NCI-H526 (cell line): ENCODE results near the gene NMT1.

ENCODE experiments used
- DNase-seq, 2 experiments: peaks; one replicate each; lab custom pipeline; 2025; lab: John Stamatoyannopoulos, UW

NMT1 gene

DNA sequence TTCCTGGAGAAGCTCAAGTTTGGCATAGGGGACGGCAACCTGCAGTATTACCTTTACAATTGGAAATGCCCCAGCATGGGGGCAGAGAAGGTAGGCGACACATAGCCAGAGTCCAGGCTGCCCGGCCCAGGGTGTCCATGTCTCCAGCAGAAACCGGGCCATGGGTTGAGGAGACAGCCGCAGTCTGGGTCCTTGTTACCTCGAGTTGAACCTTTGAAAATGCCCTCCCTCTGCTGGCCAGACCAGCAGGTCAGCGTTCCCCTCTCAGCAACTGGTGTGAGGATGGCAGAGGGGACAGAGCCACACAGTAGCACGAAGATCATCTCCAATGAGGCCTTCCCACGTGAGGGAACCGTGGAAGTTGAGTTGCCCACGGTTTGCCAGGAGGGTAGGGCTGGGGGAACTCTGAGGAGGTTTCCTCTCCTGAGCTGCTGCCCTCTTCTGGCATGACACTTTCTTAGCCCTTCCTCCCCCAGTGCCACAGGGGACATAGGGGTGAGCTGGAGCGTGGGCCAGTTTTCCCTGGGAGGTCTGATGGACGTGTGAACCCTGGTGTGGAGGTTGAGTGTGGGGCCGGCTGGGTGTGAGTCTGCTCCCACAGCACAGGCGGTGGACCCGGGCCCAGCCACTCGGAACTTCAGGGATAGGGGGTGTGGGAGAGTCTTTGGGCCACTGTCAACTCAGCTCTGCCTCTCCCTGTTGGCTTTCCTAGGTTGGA lies 43.9 kb downstream of the NMT1 start:
- no peak for DNase-seq

DNA sequence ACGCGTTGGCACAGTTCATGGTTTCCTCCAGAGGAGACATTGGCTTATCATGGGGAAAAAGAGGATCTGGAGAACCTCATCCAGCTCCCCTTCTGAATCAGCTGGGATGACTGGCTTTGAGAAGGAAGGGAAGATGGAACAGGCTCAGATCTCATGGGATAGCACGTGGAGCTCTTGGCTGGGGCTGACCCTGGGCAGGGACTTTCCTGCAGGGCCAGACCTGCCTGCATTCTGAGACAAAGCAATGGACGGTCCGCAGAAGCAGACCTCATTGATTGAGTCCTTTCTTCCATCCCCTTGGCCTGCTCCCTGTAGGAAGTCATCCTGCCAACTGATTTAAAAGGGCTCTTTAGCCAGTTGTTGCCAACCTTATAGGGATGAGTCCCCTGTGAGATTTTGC lies 45.0 kb downstream of the NMT1 start:
- no peak for DNase-seq

DNA sequence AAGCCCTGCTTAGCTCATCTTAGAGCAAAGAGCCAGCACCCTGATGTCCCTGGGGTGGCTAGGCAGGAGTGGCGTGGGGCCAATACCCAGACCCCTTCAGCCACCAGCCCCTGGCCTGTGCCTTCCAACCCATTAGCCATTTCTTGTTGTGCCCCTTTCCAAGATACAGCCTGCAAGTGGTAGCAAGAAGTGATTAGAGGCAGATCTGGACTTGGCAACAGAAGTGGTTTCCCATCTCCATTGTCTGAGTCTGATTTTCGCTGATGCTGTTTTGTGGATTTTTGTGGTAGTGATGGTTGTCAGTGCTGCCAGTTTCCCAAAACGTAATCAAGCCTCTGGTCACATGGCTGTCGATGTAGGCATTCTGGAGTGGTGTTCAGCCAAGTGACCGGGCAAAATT lies 45.5 kb downstream of the NMT1 start:
- DNase-seq = no peak

DNA sequence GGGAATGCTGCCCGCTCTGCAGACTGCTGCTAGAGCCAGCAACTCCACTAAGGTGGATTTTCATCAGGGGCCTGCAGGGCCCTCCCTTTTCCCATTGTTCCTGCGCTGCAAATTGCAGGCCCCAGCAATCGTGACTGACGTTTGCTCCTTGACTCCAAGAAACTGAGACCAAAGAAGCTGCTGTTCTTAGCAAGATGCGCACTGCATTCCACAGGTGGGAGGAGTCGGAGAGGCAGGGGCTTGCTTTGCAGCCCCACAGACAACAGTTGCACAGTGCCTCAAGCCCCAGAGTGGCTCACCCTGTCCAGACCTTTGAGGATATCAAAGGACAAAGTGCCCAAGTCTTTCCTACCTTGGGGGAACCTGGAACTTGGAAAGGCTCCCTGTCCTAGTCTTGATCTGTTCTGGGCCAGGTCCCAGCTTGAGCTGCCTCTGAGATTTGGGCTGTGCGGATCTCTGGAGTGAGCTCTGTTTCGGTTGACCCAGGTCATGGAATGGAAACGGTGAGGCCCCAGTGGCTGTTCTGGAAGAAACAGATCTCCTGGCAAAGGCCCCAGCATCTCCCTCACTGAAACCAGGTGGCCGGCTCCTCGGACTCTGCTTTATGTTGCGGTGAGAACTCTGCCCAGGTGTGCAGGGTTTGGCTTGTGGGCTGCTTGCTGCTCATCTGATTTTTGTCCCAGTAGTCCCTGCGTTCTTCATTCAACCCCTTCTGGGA lies 46.3 kb downstream of the NMT1 start:
- DNase-seq = no peak

DNA sequence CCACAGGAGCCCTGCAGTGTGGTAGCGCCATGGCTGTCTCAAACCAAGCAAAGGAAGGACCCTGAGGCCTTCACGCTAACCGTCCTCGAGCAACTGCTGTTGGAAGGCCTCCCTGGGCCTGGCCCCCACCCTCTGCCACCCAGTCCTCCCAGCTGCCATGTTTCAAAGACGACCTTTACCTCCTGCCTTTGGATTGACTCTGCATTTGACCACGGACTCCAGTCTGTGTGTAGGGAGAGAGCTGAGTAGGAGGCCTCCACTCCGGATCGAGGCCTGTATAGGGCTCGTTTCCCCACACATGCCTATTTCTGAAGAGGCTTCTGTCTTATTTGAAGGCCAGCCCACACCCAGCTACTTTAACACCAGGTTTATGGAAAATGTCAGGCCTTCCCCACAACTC lies 46.9 kb downstream of the NMT1 start:
- no peak for DNase-seq

DNA sequence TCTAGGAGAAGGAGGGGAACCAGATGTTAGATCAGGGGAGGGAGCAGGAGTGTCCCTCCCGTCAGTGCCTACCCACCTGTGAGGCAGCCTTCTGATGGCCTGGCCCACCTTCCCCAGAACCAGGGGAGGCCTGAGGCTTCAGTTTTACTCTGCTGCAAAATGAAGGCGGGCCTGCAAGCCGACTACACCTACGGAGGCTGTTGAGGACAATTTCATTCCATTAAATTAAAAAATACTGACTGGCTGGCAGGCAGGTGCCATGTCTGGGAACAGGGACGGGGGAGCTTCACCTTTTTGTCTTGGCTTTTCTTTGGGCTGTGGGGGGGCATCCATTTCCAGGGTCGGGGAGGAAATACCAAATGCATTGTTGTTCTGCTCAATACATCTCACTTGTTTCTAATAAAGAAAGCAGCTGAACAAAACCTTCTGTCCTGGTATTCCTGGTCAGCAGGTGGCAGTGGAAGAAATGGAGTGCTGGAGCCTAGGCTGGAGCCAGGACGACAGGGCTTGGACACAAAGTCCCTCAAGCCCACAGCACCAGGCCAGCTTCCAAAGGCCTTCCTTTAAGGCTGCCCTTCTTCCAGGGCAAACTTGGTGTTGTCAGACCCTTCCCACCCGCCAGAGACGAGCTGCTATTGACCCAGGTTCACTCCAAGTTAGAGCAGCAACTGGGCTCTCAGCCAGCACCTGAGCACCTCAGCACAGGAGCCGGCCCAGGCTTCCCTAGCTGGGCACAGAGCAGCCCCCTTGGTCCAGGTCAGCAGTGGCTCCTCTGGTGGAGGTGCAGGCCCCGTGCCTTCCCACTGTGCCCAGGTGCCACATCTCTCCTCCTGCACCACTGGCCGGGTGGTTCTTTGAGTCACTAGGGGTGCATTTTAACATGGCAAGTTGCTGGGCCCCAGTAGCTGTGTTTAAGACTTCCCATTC lies 47.7 kb downstream of the NMT1 start:
- DNase-seq = no peak

DNA sequence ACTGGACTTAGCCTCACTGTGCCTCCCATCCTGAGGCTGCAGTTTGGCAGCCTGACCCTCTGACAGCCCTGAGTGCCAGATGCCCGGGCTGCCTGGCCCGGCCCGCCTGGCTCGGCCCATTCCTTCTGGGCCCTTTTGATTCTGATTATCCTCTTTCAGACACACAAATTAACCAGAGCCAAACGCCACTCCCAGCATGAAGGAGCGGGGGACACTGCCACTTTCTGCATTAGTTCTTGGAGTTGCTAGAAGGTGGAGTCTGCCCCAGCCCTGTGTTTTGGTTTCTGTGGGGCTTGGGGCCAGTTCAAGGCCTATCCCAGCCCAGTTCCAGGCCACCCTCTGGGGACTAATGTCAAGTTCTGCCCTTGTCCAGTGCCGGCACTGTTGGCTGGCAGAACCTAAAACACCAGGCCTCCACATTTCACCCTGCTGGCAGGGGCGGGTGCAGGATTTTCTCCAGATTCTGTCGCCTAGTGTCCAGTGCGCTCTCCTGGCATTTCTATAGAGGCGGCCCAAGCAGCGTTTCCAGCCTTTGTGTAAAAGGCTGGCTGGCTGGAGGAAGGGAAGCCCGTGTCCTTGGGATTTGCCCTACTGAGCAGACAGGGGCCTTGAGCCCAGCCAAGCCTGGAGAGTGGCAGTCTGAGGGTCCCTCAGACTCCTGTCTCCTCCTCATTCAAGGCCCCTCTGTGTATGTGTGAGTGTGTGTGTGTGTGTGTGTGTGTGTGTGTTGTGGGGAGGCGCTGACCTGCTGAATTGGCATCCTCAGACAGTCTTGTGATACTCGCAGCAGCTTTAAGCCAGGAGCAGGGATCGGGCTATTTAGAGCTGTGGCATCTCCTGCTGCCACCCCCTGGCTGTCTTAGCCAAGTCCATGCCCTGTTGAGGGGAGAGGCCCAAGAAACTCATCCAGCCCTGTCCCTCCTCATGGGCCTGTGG lies 49.8 kb downstream of the NMT1 start:
- DNase-seq = peak in 1 of 2 experiments; percentile 18

DNA sequence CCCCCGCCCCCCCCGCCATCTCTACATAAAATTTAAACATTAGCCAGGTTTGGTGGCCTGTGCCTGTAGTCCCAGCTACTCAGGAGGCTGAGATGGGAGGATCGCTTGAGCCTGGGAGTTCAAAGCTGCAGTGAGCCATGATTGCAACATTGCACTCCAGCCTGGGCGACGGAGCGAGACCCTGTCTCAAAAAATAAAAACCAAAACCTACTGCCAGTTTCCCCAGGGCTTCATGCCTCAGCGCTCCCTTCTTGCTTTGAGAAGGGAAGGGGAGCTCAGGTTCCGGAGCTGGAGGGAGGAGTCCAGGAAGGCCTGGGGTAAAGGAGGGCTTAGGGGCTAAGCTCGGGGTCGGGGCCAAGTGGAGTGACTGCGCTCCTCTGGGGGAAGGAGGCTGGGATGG lies 50.7 kb downstream of the NMT1 start:
- DNase-seq = no peak

DNA sequence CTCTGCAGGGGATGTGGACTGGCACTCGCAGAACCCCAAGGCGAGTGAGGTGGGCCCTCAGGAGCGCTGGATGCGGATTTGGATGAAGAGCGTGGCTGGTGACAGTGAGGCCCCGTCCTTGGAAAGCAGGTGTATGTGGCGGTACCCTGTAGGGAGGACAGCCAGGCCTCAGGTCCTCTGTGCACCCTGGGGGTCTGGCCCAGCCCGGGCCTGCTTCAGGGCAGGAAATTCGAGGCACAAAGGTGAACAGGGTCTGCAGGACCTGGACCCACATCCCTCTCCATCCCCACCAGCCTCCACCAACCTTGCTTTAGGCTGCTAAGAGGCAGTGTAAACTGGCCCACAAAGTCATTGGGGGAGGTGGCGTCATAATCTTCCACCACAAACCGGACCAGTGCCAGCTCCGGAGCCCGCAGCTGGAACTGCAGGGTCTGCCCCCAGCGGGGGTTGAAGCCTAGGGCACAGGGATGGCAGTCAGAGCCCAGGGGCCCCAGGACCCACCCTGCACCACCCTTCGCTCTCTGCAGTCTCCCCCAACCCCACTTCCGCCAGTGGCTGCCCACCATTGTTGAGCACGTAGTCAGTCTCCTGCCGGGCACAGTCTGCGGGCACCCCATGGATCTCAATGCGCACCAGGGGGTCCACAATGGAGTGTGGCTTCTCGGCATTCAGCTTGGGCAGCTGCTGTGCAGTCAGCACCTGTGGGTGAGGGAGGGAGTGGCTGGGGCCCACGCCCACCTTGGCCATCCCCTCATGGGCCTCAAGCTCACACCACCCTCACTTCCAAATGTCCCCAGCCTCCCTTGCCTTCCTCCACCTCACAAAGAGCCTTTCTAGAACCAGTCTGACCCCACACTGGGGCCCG lies 51.7 kb downstream of the NMT1 start:
- DNase-seq = no peak

DNA sequence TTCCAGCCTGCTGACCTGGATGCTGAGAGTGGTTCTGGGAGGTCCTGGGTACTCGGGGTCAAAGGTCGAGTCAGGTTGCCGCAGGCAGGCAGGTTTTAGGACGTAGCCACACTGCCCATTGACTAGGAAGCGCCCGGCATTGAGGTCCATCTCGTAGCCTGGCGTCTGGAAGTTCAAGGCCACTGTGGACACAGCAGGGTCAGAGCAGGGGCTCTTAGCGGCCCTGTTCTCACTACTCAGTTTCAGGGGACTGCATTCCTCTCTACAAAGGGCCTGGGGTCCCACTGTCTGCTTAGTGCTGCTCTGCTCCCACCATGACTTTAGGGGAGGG lies 52.3 kb downstream of the NMT1 start:
- no peak for DNase-seq

DNA sequence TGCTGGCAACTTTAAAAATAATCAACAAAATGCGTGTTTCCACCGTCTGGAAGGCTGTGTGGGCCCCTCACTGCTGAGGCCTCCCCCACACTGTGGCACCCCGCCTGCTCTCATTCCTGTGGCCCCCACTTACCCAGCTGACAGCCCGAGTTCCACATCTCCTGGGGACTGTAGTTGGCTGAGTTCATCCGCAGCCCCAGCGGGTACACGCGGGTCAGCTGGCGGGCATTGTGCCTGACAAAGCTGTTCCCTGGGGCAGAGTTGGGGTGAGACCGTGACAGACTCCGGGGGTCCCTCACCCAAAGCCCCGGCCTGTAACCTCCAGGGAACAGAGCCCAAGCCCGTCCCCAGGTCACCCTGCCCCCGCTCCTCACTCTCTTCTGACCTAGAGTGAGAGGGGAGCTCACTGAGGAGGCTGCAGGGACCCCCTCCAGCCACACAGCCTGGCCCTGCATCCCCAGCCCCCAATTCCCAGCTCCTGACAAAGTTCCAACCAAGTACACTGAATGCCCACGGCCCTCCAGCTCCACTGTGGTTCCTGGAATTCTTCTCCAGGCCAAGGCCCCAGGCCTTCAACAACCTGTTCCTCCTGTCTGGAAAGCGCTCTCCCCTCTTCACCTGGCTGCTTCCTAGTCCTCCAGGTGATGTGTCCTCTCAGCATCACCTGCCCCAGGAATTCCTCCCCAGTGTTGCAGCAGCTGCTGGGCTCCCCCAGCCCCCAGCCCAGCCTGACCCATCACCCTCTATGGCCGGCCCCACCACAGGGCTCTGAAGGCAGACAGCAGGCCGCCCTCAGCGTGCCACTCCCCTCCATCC lies 53.2 kb downstream of the NMT1 start:
- no peak for DNase-seq

DNA sequence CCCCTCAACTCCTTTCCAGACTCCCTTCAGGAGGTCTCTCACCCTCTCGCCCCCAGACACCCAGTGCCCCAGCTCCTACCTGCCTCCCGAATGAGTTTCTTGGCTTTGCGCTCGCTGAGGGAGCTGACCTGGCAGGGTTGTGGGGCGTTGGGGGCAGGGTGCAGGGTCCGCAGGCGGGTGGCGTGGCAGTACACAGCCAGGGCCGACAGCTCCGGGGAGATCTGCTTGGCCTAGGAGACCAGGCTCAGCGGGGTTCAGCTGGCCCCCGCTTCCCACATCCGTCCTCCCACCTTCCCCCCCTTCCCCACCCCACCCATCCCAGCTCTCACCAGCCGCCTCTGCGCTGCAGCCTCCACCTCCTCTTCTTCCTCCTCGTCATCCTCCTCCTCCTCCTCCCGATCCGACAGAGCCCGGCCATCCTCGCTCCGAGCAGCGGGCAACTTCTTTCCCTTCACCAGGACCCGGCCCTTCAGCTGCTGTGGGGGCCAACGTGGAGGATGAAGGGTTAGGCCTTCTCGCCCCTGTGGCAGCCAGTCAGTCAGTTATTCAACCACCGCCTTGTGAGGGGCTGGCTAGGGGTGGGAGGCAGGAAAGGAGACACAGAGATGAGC lies 54.0 kb downstream of the NMT1 start:
- no peak for DNase-seq

DNA sequence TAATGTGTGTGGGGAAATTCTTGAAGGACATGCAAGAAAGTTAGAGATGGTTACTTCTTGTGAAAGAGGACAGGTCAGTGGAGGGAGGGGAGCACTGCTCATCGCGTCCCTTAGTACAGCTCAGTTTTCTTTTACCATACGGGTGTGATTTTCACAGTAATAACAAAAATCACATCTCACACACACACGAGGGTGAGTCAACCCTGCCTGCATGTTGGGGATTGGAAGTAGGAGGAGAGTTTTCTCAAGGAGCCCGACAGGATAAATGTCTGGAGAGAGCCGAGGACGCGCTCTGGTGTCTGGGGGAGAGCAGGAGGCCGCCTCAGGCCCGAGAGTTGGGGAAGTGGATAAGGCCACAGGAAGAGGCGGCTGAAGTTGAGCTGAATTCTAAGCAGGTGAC lies 54.8 kb downstream of the NMT1 start:
- no peak for DNase-seq

DNA sequence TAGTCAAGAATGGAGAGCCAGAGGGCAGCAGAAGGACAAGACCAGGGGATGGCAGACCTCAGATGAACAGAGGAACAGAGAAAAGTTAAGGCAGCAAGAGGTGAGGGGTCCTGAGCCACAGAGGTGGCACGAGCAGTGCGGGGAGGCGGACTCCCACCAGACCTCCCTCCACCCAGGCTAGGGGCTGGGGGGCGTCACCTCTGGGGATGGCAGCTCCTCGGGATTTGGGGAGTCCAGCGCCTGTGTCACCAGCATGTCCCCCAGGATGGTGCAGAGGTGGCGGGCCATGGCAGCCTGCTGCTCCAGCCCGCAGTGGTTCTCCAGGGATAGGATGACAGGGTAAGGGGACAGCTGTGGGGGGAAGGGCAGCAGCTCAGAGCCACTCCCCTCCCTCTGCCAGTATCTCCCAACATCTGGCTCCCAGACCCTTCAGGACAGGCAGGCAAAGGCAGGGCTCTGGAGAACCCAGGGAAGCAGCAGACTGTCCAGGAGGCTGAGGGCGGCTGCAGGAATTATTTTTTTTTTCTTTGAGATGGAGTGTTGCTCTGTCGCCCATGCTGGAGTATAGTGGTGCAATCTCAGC lies 55.4 kb downstream of the NMT1 start:
- no peak for DNase-seq

DNA sequence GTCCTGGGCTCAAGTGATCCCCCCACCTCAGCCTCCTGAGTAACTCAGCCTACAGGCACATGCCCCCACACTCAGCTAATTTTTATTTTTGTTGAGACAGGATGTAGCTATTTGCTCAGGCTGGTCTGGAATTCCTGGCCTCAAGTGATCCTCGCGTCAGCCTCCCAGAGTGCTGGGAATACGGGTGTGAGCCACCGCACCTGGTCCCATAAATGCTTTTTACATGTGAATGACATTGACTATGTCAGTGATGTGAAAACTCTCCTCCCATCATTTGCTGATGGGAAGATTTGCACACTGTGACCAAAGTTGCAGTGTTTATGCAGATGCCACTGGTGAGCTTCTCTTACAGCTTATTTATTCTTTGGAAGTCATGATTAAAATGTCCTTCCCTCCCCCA lies 56.2 kb downstream of the NMT1 start:
- no peak for DNase-seq

DNA sequence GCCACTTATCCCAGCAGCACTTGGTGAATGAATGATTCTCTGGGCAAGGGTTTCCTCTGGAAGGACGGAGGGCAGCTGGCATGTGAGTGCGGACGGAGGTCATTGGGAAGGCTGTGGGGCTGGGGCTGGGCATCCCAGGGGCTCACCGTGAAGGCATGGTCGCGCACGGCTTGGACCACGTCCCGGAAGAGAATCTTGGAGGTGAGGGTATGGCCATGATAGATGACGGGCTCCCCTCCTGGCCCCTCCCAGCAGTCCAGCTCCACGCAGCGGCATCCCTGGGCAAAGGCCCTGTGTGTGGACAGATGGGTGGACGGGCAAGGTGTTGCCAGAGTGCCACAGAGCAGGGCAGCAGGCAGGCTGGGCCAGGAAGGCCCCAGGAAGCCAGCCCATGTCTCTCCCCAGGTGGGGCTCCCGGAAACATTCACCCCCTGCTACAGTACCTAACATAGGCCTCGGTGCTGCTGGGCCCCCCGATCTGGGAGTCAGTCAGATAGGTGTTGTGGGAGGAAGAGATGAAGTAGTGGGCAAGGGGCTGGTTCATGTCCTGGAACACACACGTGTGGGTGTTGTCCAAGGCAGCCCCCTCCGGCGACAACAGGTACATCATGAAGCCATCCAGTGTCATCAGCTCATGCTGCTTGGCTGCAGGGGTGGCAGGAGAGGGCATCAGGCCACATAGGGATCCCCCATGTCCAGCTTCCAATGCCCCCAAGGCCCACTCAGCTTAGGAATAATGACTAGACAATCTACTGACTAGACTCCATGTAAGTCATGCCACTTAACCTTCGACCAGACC lies 56.9 kb downstream of the NMT1 start:
- no peak for DNase-seq

DNA sequence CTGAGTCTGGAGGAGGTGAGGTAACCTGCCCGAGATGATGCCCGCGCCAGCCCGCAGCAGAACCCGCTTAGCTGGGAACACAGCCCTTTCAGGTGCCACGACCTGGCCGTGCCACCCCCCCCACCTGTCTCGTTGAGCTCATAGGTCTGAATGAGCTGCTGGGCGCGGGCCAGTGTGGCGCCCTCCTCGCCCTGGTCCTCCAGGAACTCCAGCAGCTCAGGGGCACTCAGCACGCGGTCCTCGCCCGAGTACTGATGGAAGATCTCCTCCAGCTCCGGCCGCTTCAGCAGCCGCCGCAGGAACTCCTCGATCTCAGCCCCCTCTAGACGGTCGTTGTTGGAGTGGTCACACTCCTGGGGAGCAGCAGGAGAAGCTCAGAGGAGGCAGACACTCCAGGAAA lies 57.6 kb downstream of the NMT1 start:
- no peak for DNase-seq

DNA sequence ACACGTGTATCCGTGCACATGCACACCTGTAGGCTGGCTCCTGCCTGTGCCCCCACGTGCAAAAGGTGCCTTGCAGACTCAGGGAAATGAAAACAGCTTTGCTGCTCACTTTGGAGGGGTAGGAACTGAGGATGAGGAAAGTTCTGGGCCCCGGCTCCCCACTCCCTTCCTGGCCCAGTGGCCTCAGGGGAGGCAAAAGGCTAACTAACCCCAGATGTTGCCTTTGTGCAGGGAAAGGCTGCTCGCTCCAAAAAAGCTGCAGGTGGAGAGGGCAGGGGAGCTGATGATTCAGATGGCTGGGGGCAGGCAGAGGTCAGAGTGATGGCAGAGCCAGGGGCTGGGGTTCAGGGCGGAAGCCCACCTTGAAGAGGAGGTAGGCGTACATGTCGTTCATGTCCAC lies 58.8 kb downstream of the NMT1 start:
- no peak for DNase-seq
